ENCODE data around the gene ACIN1. TPM values are rescaled to one million over a fixed set of nuclear protein-coding genes. Genes with fewer than 3 reads are reported as not detected.

ACIN1 gene
- polyA plus RNA-seq, 3 donors = 253 to 342 (median 271) TPM

GRCh38 chr14:23126548-23127278 lies 31.8 kb upstream of the ACIN1 start:
- DNase-seq (ENCODE audit: extremely low read depth in 1 of 11, low read depth in 9 of 11, low spot score in 4 of 11) = no peak

GRCh38 chr14:23125933-23126524 lies 31.1 kb upstream of the ACIN1 start:
- no peak for DNase-seq (ENCODE audit: extremely low read depth in 1 of 11, low read depth in 9 of 11, low spot score in 4 of 11)

DNA sequence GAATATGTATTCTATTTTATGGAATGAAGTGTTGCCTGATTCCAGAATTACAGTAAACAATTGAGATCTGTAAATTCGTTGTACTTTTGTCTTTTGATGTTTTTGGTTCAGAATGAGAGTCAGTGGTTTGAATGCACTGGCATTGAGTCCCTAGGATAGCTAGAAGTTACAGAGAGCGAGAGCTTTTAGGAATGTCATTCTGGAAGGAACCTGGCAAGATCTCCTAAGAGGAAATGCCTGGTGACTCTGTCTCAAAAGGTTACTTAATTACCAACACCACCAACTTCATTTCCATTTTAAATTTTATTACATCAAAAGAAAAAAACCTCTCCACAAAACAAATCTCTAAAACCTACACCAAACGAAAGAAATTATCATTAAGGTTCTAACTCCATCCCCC lies 30.1 kb upstream of the ACIN1 start:
- no peak for DNase-seq (ENCODE audit: extremely low read depth in 1 of 11, low read depth in 9 of 11, low spot score in 4 of 11)

DNA sequence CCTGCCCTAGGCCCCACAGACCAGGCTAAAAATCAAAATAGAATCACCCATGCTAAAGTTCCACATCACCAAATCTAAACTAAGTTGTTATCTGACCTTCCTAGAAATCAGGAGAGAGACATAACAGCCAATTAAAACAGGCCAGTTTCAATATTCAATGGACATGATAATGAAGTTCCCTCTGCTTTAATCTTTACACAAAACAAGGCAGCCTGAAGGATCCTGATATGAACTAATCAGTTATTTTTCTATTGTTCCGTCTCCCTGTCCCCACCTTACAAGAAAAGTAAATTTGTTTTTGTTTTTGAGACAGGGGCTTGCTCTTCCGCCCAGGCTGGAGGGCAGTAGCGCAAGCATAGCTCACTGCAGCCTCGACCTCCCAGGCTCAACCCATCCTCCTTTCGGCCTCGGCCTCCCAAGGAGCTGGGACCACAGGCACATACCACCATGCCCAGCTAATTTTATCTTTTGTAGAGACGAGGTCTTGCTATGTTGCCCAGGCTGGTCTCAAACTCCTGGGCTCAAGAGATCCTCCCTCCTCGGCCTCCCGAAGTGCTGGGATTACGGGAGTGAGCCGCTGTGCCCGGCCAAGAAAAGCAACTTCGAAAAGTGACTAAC lies 29.5 kb upstream of the ACIN1 start:
- DNase-seq (ENCODE audit: extremely low read depth in 1 of 11, low read depth in 9 of 11, low spot score in 4 of 11) = no peak

- DNase-seq (ENCODE audit: extremely low read depth in 1 of 11, low read depth in 9 of 11, low spot score in 4 of 11) = no peak
These were observed 28.5 kb upstream of the ACIN1 start for GRCh38 chr14:23123419-23123818.

DNA sequence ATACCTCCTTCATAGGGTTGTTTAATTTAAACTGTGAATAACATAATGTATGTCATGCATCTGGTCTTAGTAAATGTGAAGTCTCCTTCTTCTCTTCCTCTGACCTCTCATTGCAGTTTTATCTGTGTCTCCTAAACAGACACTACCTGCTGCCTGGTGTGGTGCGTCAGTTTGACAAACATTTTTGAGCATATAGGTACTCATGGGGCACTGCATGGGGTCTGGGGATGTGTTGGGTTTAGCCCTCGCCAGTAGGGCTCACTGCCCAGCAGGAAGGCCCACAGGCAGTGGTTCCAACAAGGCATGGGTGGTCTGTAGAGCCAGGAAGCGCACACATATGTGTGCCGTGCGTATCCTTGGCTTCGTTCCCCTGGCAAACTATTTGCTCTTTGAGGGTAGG lies 27.1 kb upstream of the ACIN1 start:
- DNase-seq (ENCODE audit: extremely low read depth in 1 of 11, low read depth in 9 of 11, low spot score in 4 of 11) = no peak

DNA sequence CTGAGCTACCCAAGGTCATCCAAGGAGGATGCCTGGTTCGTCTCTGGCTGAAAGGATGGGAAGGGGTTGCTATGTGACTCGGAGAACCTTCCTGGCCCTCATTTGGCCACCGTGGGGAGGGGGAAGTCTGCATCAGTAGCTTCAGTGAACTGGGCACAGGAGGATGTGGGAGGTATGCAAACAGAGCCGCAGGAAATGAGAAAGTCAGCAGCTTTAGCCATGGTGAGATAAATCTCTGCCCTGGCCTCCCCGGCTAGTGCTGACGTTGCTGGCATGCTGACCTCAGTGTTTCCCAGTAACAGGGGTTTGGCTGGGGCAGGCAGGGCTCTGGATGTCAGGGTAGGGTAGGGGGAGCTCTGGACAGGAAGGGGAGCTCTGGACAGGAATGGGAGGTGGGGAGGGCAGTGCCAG lies 26.4 kb upstream of the ACIN1 start:
- peak in 9 of 11 donors; percentile 40 to 79 (median 68) for DNase-seq (ENCODE audit: extremely low read depth in 1 of 11, low read depth in 9 of 11, low spot score in 4 of 11)

- DNase-seq (ENCODE audit: extremely low read depth in 1 of 11, low read depth in 9 of 11, low spot score in 4 of 11) = peak; percentile 75 to 87 (median 85)
These were observed 25.8 kb upstream of the ACIN1 start for GRCh38 chr14:23120541-23121251.

DNA sequence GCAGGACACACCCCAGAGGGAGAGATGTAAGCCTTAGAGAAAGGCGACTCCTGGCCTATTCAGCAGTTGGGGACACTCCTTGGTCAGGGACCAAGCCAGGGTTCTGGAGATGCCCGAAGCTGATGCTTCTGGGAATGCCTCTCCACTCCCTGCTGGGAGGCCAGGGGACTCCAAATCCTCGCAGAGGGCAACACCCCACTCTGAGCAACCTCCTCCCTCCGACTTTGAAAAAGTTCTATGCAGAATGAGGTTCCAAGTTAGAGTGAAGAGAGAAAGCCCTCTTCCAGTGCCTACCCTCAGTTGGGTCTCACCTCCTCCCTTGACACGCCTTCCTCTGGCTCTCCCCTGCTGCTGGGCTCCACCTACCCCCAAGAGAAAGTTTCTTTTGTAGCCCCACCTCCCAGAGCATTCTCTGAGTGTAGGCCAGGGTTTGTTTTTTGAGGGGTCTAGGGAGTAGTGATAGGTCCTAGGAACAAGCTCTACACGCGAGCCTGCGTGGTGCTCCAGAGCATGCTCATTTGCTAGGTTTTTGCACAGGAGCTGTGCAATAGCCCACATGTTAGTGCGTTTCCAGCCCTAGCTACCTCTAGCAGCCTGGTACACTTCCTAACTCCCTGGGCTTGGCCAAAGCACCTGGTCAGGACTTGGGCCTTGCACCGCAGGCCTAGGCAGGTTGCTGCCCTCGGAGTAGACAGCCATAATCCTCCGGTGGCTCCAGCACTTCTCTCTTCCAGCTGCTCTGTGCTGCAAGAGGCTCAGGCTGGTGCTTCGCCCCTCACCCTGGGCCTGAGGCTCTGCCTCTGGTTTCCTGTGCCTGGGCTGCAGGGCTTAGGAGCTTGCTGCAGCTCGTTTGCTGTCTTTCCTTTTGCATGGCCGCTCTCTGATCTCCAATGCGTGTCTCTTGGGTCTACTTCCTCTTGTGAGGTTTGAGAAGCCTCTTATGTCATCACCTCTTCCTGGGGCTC lies 24.7 kb upstream of the ACIN1 start:
- no peak for DNase-seq (ENCODE audit: extremely low read depth in 1 of 11, low read depth in 9 of 11, low spot score in 4 of 11)

DNA sequence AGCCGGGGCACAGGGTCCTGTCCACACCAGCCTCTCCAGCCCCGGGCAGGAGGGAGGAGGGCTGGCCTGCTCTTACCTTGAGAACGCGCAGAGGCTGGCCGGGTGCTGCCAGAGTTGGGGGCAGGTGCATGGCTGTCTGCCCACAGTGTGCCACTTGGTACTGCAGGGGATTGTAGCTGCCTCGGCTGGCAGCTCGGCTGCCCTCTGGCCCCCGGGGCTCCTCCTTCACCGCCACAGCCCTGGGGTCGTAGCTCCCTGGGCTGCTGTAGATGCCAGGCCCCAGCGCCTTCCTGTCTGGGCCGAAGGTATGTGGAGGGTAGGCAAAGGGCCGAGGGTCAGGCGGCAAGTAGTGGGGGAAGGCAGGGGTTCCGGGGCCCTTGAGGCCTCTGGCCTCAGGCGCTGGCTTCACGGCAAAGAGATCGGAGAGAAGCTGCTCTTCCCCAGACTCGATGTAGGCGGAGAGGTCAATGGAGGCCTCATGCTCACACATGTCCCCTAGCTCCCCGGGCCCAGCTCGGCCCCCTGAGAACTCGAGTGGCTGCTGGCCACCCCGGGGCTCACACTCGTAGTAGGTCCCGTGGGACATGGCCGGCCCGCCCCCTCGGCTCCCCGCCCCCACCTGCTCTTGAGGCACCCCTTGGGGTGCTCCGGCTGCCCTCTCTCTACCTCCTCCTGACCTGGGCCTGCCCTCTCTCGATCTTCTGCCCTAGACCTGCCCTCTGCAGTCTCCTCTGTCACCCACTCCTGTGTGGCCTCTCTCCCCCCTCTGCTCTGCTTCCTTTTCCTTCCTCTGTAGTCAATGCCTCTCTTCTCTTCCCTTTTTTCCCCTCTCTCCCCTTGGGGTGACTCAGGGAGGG lies 23.8 kb upstream of the ACIN1 start, which contains the start of gene CEBPE:
Gene CEBPE (minus strand): TSS at position 750 of the 857 bp plus-strand sequence. CDS start 164 bp downstream, at position 586.
- no peak for DNase-seq (ENCODE audit: extremely low read depth in 1 of 11, low read depth in 9 of 11, low spot score in 4 of 11)

GRCh38 chr14:23117371-23118020 lies 22.6 kb upstream of the ACIN1 start:
- no peak for DNase-seq (ENCODE audit: extremely low read depth in 1 of 11, low read depth in 9 of 11, low spot score in 4 of 11)

DNA sequence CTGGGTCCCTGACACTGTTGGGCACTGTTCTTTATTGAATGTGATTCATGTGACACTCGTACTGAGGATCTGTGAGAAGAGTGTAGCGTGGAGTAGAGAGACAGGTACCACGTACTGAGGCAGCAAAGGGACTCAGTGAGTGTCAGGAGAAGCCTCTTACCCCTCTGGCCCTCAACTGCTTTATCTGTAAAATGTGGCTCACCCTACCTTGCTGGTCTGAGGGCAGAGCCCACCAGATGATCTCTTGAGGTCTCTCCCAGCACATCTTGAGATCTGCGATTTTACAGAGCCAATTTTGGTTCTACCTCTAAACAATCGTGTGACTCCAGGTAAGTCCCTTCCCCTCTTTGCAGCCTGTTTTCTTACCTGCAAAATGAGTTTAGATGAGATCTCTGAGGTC lies 21.0 kb upstream of the ACIN1 start:
- no peak for DNase-seq (ENCODE audit: extremely low read depth in 1 of 11, low read depth in 9 of 11, low spot score in 4 of 11)

- no peak for DNase-seq (ENCODE audit: extremely low read depth in 1 of 11, low read depth in 9 of 11, low spot score in 4 of 11)
These were observed 20.2 kb upstream of the ACIN1 start for GRCh38 chr14:23115039-23115731.

GRCh38 chr14:23114669-23115038 lies 19.7 kb upstream of the ACIN1 start:
- no peak for DNase-seq (ENCODE audit: extremely low read depth in 1 of 11, low read depth in 9 of 11, low spot score in 4 of 11)

DNA sequence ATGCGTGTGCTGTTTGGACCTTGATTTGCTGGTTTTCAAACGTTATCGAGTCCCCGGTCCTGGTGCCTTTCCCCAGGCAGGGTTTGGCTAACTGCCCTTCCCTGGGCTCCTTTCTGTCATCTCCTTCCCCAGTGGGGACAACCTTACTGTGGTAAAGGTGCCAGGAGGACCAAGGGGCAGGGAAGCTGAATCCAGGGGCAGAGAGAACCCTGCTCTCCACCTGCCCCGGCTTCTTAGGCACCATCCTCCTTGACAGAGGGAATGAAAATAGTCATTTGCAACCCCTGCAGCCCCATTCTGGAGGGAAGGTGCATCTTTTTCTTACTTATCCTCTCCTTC lies 19.2 kb upstream of the ACIN1 start:
- no peak for DNase-seq (ENCODE audit: extremely low read depth in 1 of 11, low read depth in 9 of 11, low spot score in 4 of 11)

GRCh38 chr14:23113431-23114119 lies 18.6 kb upstream of the ACIN1 start:
- peak in 2 of 11 donors; percentile 27 to 40 for DNase-seq (ENCODE audit: extremely low read depth in 1 of 11, low read depth in 9 of 11, low spot score in 4 of 11)
